PFSK-1 (cell line): ENCODE data around the gene CCDC89.

Experiments
- FOXP2 ChIP-seq: optimal IDR thresholded peaks from 2 replicates; pipeline ENCODE3; 2011; ENCODE audit warnings: borderline replicate concordance, control low read depth, inconsistent platforms; ENCODE audit not compliant: insufficient read depth; ENCODE audit errors: extremely low read length, extremely low read depth
- POLR2AphosphoS5 ChIP-seq: IDR thresholded peaks from 2 replicates; pipeline ENCODE4 v1.6.1; 2012; ENCODE audit warnings: low read depth, mild to moderate bottlenecking, control low read depth, low read length, moderate library complexity
- SIN3A ChIP-seq: IDR thresholded peaks from 2 replicates; pipeline ENCODE4 v1.6.1; 2012; ENCODE audit warnings: mild to moderate bottlenecking, low read length, moderate library complexity, borderline replicate concordance; ENCODE audit not compliant: insufficient read depth
- TAF1 ChIP-seq: IDR thresholded peaks from 2 replicates; pipeline ENCODE4 v1.6.1; 2012; ENCODE audit warnings: low read length, control low read depth, borderline replicate concordance; ENCODE audit not compliant: insufficient read depth
- TF ChIP-seq, protein P1 (sequence below), 2 experiments: IDR thresholded peaks; 2 replicates each; pipeline versions ENCODE4 v1.6.1 to v1.8.0; 2011 to 2012; ENCODE audit warnings: low read depth in 2 of 2, low read length in 2 of 2, control low read depth in 1 of 2, inconsistent platforms in 1 of 2, mild to moderate bottlenecking in 1 of 2, moderate library complexity in 1 of 2; ENCODE audit not compliant: insufficient read depth in 1 of 2

Gene CCDC89

DNA sequence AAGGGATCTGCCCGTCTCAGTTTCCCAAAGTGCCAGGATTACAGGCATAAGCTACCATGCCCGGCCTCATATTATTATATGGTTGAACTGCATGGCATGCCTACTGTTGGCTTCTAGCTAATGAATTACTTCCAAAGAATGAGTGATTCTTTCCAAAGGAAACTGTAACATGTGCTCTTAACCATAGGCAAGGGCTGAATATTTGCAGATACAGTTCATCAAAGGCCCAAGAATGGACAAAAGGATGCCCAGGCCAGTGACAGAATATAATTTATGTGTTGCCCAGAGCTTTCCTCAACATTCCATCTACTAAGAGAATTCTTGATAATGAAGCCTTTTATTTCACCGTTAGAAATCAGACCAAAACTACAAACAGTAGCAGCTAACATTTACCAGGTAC is 27.0 kb upstream of the CCDC89 start:
- TF ChIP-seq, protein P1, sequence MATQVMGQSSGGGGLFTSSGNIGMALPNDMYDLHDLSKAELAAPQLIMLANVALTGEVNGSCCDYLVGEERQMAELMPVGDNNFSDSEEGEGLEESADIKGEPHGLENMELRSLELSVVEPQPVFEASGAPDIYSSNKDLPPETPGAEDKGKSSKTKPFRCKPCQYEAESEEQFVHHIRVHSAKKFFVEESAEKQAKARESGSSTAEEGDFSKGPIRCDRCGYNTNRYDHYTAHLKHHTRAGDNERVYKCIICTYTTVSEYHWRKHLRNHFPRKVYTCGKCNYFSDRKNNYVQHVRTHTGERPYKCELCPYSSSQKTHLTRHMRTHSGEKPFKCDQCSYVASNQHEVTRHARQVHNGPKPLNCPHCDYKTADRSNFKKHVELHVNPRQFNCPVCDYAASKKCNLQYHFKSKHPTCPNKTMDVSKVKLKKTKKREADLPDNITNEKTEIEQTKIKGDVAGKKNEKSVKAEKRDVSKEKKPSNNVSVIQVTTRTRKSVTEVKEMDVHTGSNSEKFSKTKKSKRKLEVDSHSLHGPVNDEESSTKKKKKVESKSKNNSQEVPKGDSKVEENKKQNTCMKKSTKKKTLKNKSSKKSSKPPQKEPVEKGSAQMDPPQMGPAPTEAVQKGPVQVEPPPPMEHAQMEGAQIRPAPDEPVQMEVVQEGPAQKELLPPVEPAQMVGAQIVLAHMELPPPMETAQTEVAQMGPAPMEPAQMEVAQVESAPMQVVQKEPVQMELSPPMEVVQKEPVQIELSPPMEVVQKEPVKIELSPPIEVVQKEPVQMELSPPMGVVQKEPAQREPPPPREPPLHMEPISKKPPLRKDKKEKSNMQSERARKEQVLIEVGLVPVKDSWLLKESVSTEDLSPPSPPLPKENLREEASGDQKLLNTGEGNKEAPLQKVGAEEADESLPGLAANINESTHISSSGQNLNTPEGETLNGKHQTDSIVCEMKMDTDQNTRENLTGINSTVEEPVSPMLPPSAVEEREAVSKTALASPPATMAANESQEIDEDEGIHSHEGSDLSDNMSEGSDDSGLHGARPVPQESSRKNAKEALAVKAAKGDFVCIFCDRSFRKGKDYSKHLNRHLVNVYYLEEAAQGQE (IDR thresholded peaks at IDR 0.05; ENCODE audit: insufficient read depth in 1 of 2, low read depth in 2 of 2, low read length in 2 of 2): no peak
- TF ChIP-seq SIN3A (no peak), POLR2AphosphoS5 (no peak), FOXP2 (no peak), TAF1 (no peak)

DNA sequence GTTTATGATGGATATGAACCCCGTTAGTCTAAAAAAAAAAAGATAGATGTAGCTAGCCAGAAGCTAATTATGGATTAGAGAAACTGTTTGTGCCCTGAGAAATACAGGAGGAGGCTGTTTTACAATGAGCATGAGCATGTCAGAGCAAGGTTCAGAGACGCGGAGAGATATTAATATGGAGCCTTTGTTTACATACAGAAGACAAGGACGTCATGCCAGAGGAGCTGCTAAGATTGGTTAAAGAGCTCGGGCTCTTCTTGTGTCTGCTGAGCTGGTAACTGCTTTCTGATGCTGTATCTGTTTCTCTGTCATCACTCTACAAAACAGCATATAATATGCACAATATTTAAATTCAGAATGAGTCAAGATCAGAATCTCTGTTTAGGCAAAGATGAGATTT is 24.9 kb upstream of the CCDC89 start:
- TF ChIP-seq FOXP2 (no peak), POLR2AphosphoS5 (no peak)

DNA sequence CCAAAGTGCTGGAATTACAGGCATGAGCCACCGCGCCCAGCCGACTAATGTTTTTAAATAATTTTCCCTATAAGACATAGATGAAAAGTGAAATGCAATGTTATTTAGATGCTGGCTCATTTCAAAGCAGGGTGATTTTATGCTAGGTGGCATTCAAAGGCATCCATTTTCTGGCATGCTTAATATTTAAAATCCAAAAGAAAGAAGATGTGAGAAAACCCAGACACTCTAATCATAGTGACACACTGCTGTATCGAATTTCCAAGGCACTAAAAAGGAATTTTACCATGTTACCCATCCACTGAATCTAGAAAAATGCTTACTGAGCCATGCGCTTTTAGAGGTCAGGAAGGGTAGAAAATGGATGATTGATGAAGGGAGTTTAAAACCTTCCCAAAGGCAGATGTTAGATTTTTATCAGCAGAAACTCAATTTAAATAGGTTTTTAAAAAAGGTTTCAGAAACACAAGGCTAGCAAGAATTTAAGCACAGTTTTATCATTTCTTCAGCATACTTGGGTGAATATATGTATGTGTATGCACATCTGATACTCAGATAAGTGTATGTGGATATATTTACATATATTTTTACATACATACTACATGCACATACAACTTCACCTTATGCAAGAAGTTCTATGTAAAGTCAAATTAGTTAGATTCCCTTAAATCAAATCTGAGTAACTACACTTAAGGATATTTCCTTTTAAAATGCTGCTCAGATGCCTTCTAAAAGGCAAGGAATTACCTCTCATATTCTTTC is 24.1 kb upstream of the CCDC89 start:
- TF ChIP-seq FOXP2: no peak
- no peak for TF ChIP-seq TAF1
- TF ChIP-seq, protein P1 (IDR thresholded peaks at IDR 0.05; ENCODE audit: insufficient read depth in 1 of 2, low read depth in 2 of 2, low read length in 2 of 2): no peak
- no peak for TF ChIP-seq SIN3A
- TF ChIP-seq POLR2AphosphoS5: no peak

DNA sequence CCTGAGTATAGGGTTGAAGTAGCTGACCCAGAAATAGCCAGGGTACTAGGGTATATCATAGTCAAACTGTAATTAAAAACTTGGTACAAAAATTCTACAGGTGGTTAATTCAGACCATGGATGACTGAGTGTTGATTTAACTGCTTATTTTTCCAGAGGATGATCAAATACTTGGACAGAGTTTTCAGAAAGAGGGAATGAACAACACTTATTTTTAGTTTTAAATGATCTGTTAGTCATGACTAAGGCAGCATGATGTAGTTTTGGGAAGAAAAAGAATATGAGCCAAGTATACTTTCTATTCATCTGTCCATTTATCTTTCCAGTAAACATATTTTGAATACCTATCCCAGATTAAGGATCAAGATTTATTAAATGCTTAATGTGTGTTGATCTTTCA is 19.8 kb upstream of the CCDC89 start:
- no peak for TF ChIP-seq SIN3A
- TF ChIP-seq FOXP2: no peak
- TF ChIP-seq TAF1: no peak
- TF ChIP-seq POLR2AphosphoS5: no peak
- TF ChIP-seq, protein P1 (IDR thresholded peaks at IDR 0.05; ENCODE audit: insufficient read depth in 1 of 2, low read depth in 2 of 2, low read length in 2 of 2): no peak

DNA sequence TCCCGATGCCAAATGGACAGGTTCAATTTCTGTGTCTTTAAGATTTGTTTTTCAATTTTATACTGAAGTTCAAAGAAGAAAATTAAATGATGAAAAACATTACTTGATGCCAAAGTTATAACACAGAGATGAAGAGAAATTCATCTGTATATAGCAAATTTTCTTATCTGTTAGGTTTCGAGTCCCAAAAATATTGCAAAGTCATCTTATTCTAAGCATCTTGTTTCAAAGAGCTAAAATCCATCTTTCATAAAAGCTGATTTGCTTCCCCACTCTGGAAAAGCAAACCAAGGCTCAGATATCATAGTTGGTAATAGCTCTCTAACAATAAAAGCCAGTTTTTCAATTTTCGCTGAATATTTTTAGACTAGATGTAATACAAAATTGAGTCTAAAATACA is 19.0 kb upstream of the CCDC89 start:
- TF ChIP-seq FOXP2 (no peak), SIN3A (no peak), TAF1 (no peak), POLR2AphosphoS5 (no peak)
- TF ChIP-seq, protein P1 (IDR thresholded peaks at IDR 0.05; ENCODE audit: insufficient read depth in 1 of 2, low read depth in 2 of 2, low read length in 2 of 2): no peak
